GM21717 (cell line): ENCODE data around the gene GSTA3.
"Not testable (repeated sequence)": the region's sequence is repeated elsewhere in the genome, so short reads cannot be mapped to it uniquely, and the experiment has no call there.

ENCODE experiments used
- ATAC-seq: cut with Tn5 transposase; IDR thresholded peaks from one replicate; pipeline ENCODE4 v1.9.1; 2021; ENCODE audit warnings: mild to moderate bottlenecking, moderate library complexity; ENCODE audit not compliant: unreplicated experiment

Gene GSTA3

GRCh38 chr6:52914516-52914915, 5.0 kb upstream of the GSTA3 start:
- no peak for ATAC-seq

- no peak for ATAC-seq
Observed at GRCh38 chr6:52910091-52910490, 593 bp upstream of the GSTA3 start.

GRCh38 chr6:52909131-52909530, 367 bp downstream of the GSTA3 start:
- ATAC-seq = no peak

- no peak for ATAC-seq
Observed at GRCh38 chr6:52908526-52908925, 972 bp downstream of the GSTA3 start.

- ATAC-seq = no peak
Observed at GRCh38 chr6:52904562-52905279, 4.8 kb downstream of the GSTA3 start.

- ATAC-seq = no peak
Observed at GRCh38 chr6:52900536-52900935, 9.0 kb downstream of the GSTA3 start.

GRCh38 chr6:52895790-52896189, 13.7 kb downstream of the GSTA3 start:
- ATAC-seq = not testable (repeated sequence)

GRCh38 chr6:52894285-52894684, 15.2 kb downstream of the GSTA3 start:
- no peak for ATAC-seq

GRCh38 chr6:52893803-52894202, 15.7 kb downstream of the GSTA3 start:
- no peak for ATAC-seq

GRCh38 chr6:52893221-52893620, 16.3 kb downstream of the GSTA3 start:
- ATAC-seq = no peak

GRCh38 chr6:52890018-52890417, 19.5 kb downstream of the GSTA3 start:
- no peak for ATAC-seq

- ATAC-seq = no peak
Observed at GRCh38 chr6:52887910-52888524, 21.5 kb downstream of the GSTA3 start.

- peak; percentile 100 for ATAC-seq
Observed at GRCh38 chr6:52881996-52882841, 27.3 kb downstream of the GSTA3 start.

GRCh38 chr6:52881662-52881995, 27.9 kb downstream of the GSTA3 start:
- no peak for ATAC-seq

GRCh38 chr6:52877786-52878185, 31.7 kb downstream of the GSTA3 start:
- ATAC-seq = no peak

GRCh38 chr6:52877168-52877567, 32.3 kb downstream of the GSTA3 start:
- no peak for ATAC-seq

- ATAC-seq = no peak
Observed at GRCh38 chr6:52876056-52876787, 33.3 kb downstream of the GSTA3 start.

- no peak for ATAC-seq
Observed at GRCh38 chr6:52872031-52872430, 37.5 kb downstream of the GSTA3 start.

GRCh38 chr6:52871621-52872020, 37.9 kb downstream of the GSTA3 start:
- ATAC-seq = no peak

GRCh38 chr6:52870335-52871091, 39.0 kb downstream of the GSTA3 start:
- ATAC-seq = not testable (repeated sequence)
